Measurements from ENCODE around the gene SLIT3. TPM values are rescaled to one million over a fixed set of nuclear protein-coding genes. Genes with fewer than 3 reads are reported as not detected.

SLIT3 gene
- total RNA-seq, 3 donors from 2014 or later (not counting 1 experiment from before 2014, with no cell fraction given): 0.34 to 0.80 TPM; not detected in 1

- TF ChIP-seq CTCF (IDR thresholded peaks at IDR 0.05): no peak
- H3K36me3 ChIP-seq (ENCODE audit: control insufficient read depth, insufficient read depth, low read length): no peaks in the 10 kb centered on the region
- DNase-seq (no peak), ATAC-seq (no peak)
- H3K9me3 ChIP-seq (ENCODE audit: control insufficient read depth, insufficient read depth, low read length): no peaks in the 10 kb centered on the region
- no peaks in the 10 kb centered on the region for H3K4me1 ChIP-seq (ENCODE audit: control insufficient read depth, insufficient read depth, low read length)
- H3K9me3 Mint-ChIP-seq: no peaks in the 10 kb centered on the region
- H3K27ac Mint-ChIP-seq: no peak overlapping the region
- H3K36me3 Mint-ChIP-seq: no peaks in the 10 kb centered on the region
- intact Hi-C loops (cut with micrococcal nuclease): no loop called here
- 90% methylated on average over 5 of the region's 5 CpGs for WGBS (ENCODE audit: insufficient coverage)
- peaks cover 0 to 4% of the 10 kb centered on the region in 2 donors for H3K4me1 Mint-ChIP-seq
- no peak overlapping the region for H3K4me3 ChIP-seq (ENCODE audit: low read length)
- no peak overlapping the region for H3K4me3 Mint-ChIP-seq
- H3K27me3 Mint-ChIP-seq (ENCODE audit: low read depth in 2 of 2): peaks cover 3 to 19% of the 10 kb centered on the region in 2 donors
- no peaks in the 10 kb centered on the region for H3K27me3 ChIP-seq (ENCODE audit: control insufficient read depth, insufficient read depth, low read length)
- H3K27ac ChIP-seq (ENCODE audit: low read length): no peak overlapping the region
Measured at GRCh38 chr5:168992016-168992415, 308.9 kb downstream of the SLIT3 start.

- intact Hi-C loops (cut with micrococcal nuclease): no loop called here
- no peaks in the 10 kb centered on the region for H3K36me3 Mint-ChIP-seq
- H3K9me3 Mint-ChIP-seq: no peaks in the 10 kb centered on the region
- DNase-seq (no peak), ATAC-seq (no peak)
- no peak overlapping the region for H3K27ac Mint-ChIP-seq
- H3K4me3 Mint-ChIP-seq: no peak overlapping the region
- Histone ChIP-seq H3K4me3 (ENCODE audit: low read length) (no peak overlapping the region), H3K4me1 (ENCODE audit: control insufficient read depth, insufficient read depth, low read length) (no peaks in the 10 kb centered on the region), H3K36me3 (ENCODE audit: control insufficient read depth, insufficient read depth, low read length) (no peaks in the 10 kb centered on the region), H3K9me3 (ENCODE audit: control insufficient read depth, insufficient read depth, low read length) (no peaks in the 10 kb centered on the region), H3K27me3 (ENCODE audit: control insufficient read depth, insufficient read depth, low read length) (no peaks in the 10 kb centered on the region), H3K27ac (ENCODE audit: low read length) (no peak overlapping the region)
- 54% methylated on average over 2 of the region's 2 CpGs for WGBS (ENCODE audit: insufficient coverage)
- peaks cover 6 to 19% of the 10 kb centered on the region in 2 donors for H3K27me3 Mint-ChIP-seq (ENCODE audit: low read depth in 2 of 2)
- no peak for TF ChIP-seq CTCF (IDR thresholded peaks at IDR 0.05)
- H3K4me1 Mint-ChIP-seq: peaks cover 0 to 4% of the 10 kb centered on the region in 2 donors
Measured at GRCh38 chr5:168991311-168991710, 309.6 kb downstream of the SLIT3 start.

GRCh38 chr5:168990679-168991078 is 310.3 kb downstream of the SLIT3 start:
- intact Hi-C loops (cut with micrococcal nuclease): no loop called here
- Histone ChIP-seq H3K36me3 (ENCODE audit: control insufficient read depth, insufficient read depth, low read length) (no peaks in the 10 kb centered on the region), H3K4me3 (ENCODE audit: low read length) (no peak overlapping the region), H3K4me1 (ENCODE audit: control insufficient read depth, insufficient read depth, low read length) (no peaks in the 10 kb centered on the region), H3K9me3 (ENCODE audit: control insufficient read depth, insufficient read depth, low read length) (no peaks in the 10 kb centered on the region), H3K27ac (ENCODE audit: low read length) (no peak overlapping the region), H3K27me3 (ENCODE audit: control insufficient read depth, insufficient read depth, low read length) (no peaks in the 10 kb centered on the region)
- Mint-ChIP-seq H3K4me1 (peaks cover 0 to 4% of the 10 kb centered on the region in 2 donors), H3K27me3 (ENCODE audit: low read depth in 2 of 2) (peaks cover 6 to 19% of the 10 kb centered on the region in 2 donors), H3K36me3 (no peaks in the 10 kb centered on the region), H3K27ac (no peak overlapping the region), H3K9me3 (no peaks in the 10 kb centered on the region), H3K4me3 (no peak overlapping the region)
- DNase-seq (no peak), ATAC-seq (no peak)
- TF ChIP-seq CTCF (IDR thresholded peaks at IDR 0.05): no peak
- WGBS (ENCODE audit: insufficient coverage): 88% methylated on average over 4 of the region's 4 CpGs

Data from natural killer cell (primary cell).